Fibroblast of pulmonary artery (primary cell): ENCODE results near the gene DUT.

Experiments
- DNase-seq: peaks from one replicate; pipeline ENCODE4 v3.0.0-alpha.2; 2010; ENCODE audit warnings: low read depth
- H3K4me3 ChIP-seq: replicated peaks from 2 replicates; pipeline ENCODE4 v1.5.1; 2011; ENCODE audit warnings: low read depth, mild to moderate bottlenecking, control low read depth, low read length, moderate library complexity
- TF ChIP-seq, protein P1 (sequence below): IDR thresholded peaks from 2 replicates; pipeline ENCODE4 v1.5.1; 2011; ENCODE audit warnings: mild to moderate bottlenecking, control low read depth, low read length, inconsistent platforms; ENCODE audit errors: missing control alignments

DUT gene

GRCh38 chr15:48336940-48337339 lies 5.7 kb downstream of the DUT start:
- TF ChIP-seq, protein P1, sequence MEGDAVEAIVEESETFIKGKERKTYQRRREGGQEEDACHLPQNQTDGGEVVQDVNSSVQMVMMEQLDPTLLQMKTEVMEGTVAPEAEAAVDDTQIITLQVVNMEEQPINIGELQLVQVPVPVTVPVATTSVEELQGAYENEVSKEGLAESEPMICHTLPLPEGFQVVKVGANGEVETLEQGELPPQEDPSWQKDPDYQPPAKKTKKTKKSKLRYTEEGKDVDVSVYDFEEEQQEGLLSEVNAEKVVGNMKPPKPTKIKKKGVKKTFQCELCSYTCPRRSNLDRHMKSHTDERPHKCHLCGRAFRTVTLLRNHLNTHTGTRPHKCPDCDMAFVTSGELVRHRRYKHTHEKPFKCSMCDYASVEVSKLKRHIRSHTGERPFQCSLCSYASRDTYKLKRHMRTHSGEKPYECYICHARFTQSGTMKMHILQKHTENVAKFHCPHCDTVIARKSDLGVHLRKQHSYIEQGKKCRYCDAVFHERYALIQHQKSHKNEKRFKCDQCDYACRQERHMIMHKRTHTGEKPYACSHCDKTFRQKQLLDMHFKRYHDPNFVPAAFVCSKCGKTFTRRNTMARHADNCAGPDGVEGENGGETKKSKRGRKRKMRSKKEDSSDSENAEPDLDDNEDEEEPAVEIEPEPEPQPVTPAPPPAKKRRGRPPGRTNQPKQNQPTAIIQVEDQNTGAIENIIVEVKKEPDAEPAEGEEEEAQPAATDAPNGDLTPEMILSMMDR, result peak; percentile 34
- DNase-seq, result peak; percentile 11
- no peak overlapping the region for H3K4me3 ChIP-seq

DNA sequence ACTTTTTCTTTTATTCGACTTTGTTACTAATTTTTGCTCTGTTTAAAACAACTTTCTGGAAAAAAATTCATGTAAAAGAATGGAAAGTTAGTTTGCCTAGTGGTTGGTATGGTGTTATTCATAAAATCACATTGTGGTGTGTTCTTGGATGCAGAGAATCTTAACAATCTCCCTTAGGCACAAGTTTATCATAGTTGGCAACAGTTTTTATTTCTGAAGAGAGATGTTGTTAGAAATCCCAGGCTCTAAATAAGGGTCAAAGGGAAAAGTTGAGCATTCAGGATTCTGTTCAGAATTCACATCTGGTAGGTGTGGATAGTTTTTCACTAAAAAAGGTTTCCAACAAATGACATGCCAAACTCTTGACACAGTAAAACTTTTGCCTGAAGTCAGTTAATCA lies 6.4 kb downstream of the DUT start:
- TF ChIP-seq, protein P1, result no peak
- no peak overlapping the region for H3K4me3 ChIP-seq
- DNase-seq, result no peak

DNA sequence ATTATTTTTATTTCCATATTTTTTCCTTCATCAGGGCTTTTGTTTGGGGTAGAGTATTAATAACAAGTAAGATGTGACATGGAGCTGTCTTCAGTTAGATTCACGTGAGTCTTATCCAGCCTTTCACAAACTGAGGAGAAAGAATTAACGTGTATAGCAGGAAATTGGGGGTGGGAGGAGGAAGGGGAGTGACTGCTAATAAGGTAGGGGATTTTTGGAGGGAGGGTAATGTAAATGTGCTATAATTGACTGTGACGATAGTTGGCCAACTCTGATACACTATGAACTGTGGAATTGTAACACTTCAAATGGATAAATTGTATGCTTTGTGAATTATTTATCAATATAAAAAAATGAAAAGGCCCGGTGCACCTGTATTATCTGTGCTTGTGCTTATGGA lies 8.9 kb downstream of the DUT start:
- H3K4me3 ChIP-seq, result no peak overlapping the region
- no peak for DNase-seq
- TF ChIP-seq, protein P1, result no peak

GRCh38 chr15:48343865-48344264 lies 12.6 kb downstream of the DUT start:
- TF ChIP-seq, protein P1, result no peak

GRCh38 chr15:48345516-48345915 lies 14.3 kb downstream of the DUT start:
- no peak for DNase-seq
- no peak overlapping the region for H3K4me3 ChIP-seq
- TF ChIP-seq, protein P1, result no peak

More at GRCh38 chr15:48343865-48344264, 12.6 kb downstream of the DUT start:
- DNase-seq, result no peak
- no peak overlapping the region for H3K4me3 ChIP-seq

- H3K4me3 ChIP-seq, result no peak overlapping the region
- peak; percentile 78 for DNase-seq
- TF ChIP-seq, protein P1, result peak; percentile 88
Measured at GRCh38 chr15:48352474-48353072, 21.3 kb downstream of the DUT start.

- TF ChIP-seq, protein P1, result no peak
- H3K4me3 ChIP-seq, result no peak overlapping the region
- no peak for DNase-seq
Measured at GRCh38 chr15:48354694-48355303, 23.6 kb downstream of the DUT start.
